PC-9 (cell line): Measurements from ENCODE around the gene KCNT2.

ENCODE experiments used
- CTCF ChIP-seq: fragments of 200-600 bp; sonication (generic); conservative IDR thresholded peaks from 2 replicates; pipeline ENCODE4 v1.6.1; 2017; ENCODE audit warnings: mixed run types, antibody characterized with exemption, mild to moderate bottlenecking, moderate library complexity
- EZH2 ChIP-seq: fragments of 200-600 bp; sonication (generic); IDR thresholded peaks from 2 replicates; pipeline ENCODE4 v1.8.0; 2017; ENCODE audit warnings: antibody characterized with exemption, low read depth

GRCh38 chr1:196488579-196488978 lies 119.7 kb downstream of the KCNT2 start:
- TF ChIP-seq CTCF (no peak), EZH2 (no peak)
